SU-DHL-6 (cell line): ENCODE results near the gene CENPS.
"Not testable (repeated sequence)": the region's sequence is repeated elsewhere in the genome, so short reads cannot be mapped to it uniquely, and the experiment has no call there.

Experiments used
- H2AFZ ChIP-seq: fragments of 200-600 bp; sonication (generic); 2 replicates; pipeline ENCODE4 v1.6.1; 2014; ENCODE audit warnings: low read depth, mild to moderate bottlenecking, moderate library complexity, mixed read lengths, antibody characterized with exemption, low read length; ENCODE audit not compliant: severe bottlenecking
- H3F3A ChIP-seq: fragments of 200-600 bp; shearing (Covaris generic); 2 replicates; pipeline ENCODE4 v1.6.0; 2016; ENCODE audit warnings: antibody characterized with exemption, mild to moderate bottlenecking; ENCODE audit not compliant: insufficient read depth
- H3K27ac ChIP-seq: fragments of 200-600 bp; sonication (generic); 2 replicates; pipeline ENCODE4 v1.5.1; 2016; ENCODE audit warnings: low read depth, mild to moderate bottlenecking, low read length, moderate library complexity, mixed read lengths
- H3K27me3 ChIP-seq: fragments of 200-600 bp; sonication (generic), shearing (Covaris generic); 2 replicates; pipeline ENCODE4 v1.6.0; 2014; ENCODE audit warnings: mild to moderate bottlenecking, low read length
- H3K36me3 ChIP-seq: fragments of 200-600 bp; sonication (generic); 2 replicates; pipeline ENCODE4 v1.6.1; 2014; ENCODE audit warnings: mild to moderate bottlenecking, low read length, mixed read lengths
- H3K4me2 ChIP-seq: fragments of 300-600, 200-600 bp; shearing (Covaris generic), sonication (generic); 2 replicates; pipeline ENCODE4 v1.6.0; 2014; ENCODE audit warnings: low read length, low read depth, mild to moderate bottlenecking; ENCODE audit not compliant: poor library complexity, severe bottlenecking
- H3K4me3 ChIP-seq: fragments of 200-600 bp; sonication (generic); 2 replicates; pipeline ENCODE4 v1.5.1; 2014; ENCODE audit warnings: antibody characterized with exemption, low read length, mild to moderate bottlenecking, mixed read lengths; ENCODE audit not compliant: insufficient read depth, poor library complexity, severe bottlenecking
- H3K79me2 ChIP-seq: fragments of 200-600 bp; sonication (generic); 2 replicates; pipeline ENCODE4 v1.6.1; 2014; ENCODE audit warnings: mild to moderate bottlenecking, low read length, moderate library complexity; ENCODE audit not compliant: insufficient read depth
- H3K9ac ChIP-seq: fragments of 200-600 bp; sonication (generic); 2 replicates; pipeline ENCODE4 v1.7.0; 2014; ENCODE audit warnings: mild to moderate bottlenecking, low read length
- H3K9me2 ChIP-seq: fragments of 200-600 bp; sonication (generic); replicated peaks from 2 replicates; pipeline ENCODE4 v1.6.1; 2014; ENCODE audit warnings: low read length; ENCODE audit not compliant: insufficient read depth
- H3K9me3 ChIP-seq: fragments of 200-600 bp; sonication (generic); 2 replicates; pipeline ENCODE4 v1.6.1; 2014; ENCODE audit warnings: low read length, mixed read lengths; ENCODE audit not compliant: insufficient read depth
- H4K20me1 ChIP-seq: fragments of 200-600 bp; sonication (generic); 2 replicates; pipeline ENCODE4 v1.6.1; 2014; ENCODE audit warnings: low read depth, mild to moderate bottlenecking, antibody characterized with exemption, low read length, moderate library complexity, mixed read lengths
- CTCF ChIP-seq: fragments of 200-600 bp; sonication (generic); IDR thresholded peaks from one replicate; pipeline ENCODE4 v1.5.1; 2017; ENCODE audit warnings: antibody characterized with exemption, mild to moderate bottlenecking, low read length, moderate library complexity; ENCODE audit not compliant: insufficient read depth, poor library complexity, severe bottlenecking
- EZH2phosphoT487 ChIP-seq: fragments of 200-600 bp; sonication (generic), shearing (Covaris generic); conservative IDR thresholded peaks from 2 replicates; pipeline ENCODE4 v1.6.1; 2018; ENCODE audit warnings: mild to moderate bottlenecking, antibody characterized with exemption, low read length, moderate library complexity, mixed read lengths

Gene CENPS

GRCh38 chr1:10407201-10407600, 23.0 kb upstream of the CENPS start:
- Histone ChIP-seq H3K9ac (no peak overlapping the region), H3K36me3 (peaks cover 15% of the 10 kb centered on the region; the same call in 1 of the 2 replicates), H3K4me2 (no peak overlapping the region), H3K27ac (no peak overlapping the region), H2AFZ (no peak overlapping the region), H3K9me3 (no peaks in the 10 kb centered on the region), H3K9me2 (no peaks in the 10 kb centered on the region), H3K4me3 (no peak overlapping the region), H3K27me3 (no peaks in the 10 kb centered on the region), H3F3A (no peaks in the 10 kb centered on the region), H3K79me2 (no peaks in the 10 kb centered on the region), H4K20me1 (no peaks in the 10 kb centered on the region)
- no peak for TF ChIP-seq EZH2phosphoT487
- no peak for TF ChIP-seq CTCF

- Histone ChIP-seq H3K27me3 (no peaks in the 10 kb centered on the region), H4K20me1 (no peaks in the 10 kb centered on the region), H3F3A (no peaks in the 10 kb centered on the region), H3K4me2 (no peak overlapping the region), H3K9me3 (no peaks in the 10 kb centered on the region), H3K27ac (no peak overlapping the region), H3K9ac (no peak overlapping the region), H3K79me2 (no peaks in the 10 kb centered on the region), H3K36me3 (peaks cover 16% of the 10 kb centered on the region; the same call in 1 of the 2 replicates), H3K4me3 (no peak overlapping the region), H3K9me2 (no peaks in the 10 kb centered on the region), H2AFZ (no peak overlapping the region)
- TF ChIP-seq CTCF (no peak), EZH2phosphoT487 (no peak)
Observed at GRCh38 chr1:10415211-10415930, 14.9 kb upstream of the CENPS start.

GRCh38 chr1:10415967-10416366, 14.3 kb upstream of the CENPS start:
- not testable (repeated sequence) for H3K4me3 ChIP-seq, H3K4me2 ChIP-seq
- H3K36me3 ChIP-seq, result peaks cover 16% of the 10 kb centered on the region; the same call in 1 of the 2 replicates

GRCh38 chr1:10418741-10419140, 11.5 kb upstream of the CENPS start:
- H3K4me2 ChIP-seq, H3K27me3 ChIP-seq, H3F3A ChIP-seq, H2AFZ ChIP-seq, H3K4me3 ChIP-seq, H3K9me3 ChIP-seq, H3K9ac ChIP-seq, H3K79me2 ChIP-seq, H3K36me3 ChIP-seq, H3K9me2 ChIP-seq, H3K27ac ChIP-seq, H4K20me1 ChIP-seq: not testable (repeated sequence)

More at GRCh38 chr1:10415967-10416366, 14.3 kb upstream of the CENPS start:
- not testable (repeated sequence) for H4K20me1 ChIP-seq, H3K27me3 ChIP-seq, H3K9ac ChIP-seq, H3K79me2 ChIP-seq, H3K27ac ChIP-seq, H2AFZ ChIP-seq, H3F3A ChIP-seq, H3K9me2 ChIP-seq, H3K9me3 ChIP-seq
